H7 (cell line): Measurements from ENCODE around the gene NUDT14. TPM values are rescaled to one million over a fixed set of nuclear protein-coding genes. Genes with fewer than 3 reads are reported as not detected.

Experiments used
- DNase-seq: peaks from one replicate; pipeline ENCODE4 v3.0.0; 2012
- H3K27me3 ChIP-seq: 2 replicates; pipeline ENCODE4 v1.6.0; 2011; ENCODE audit warnings: mild to moderate bottlenecking, low read length; ENCODE audit not compliant: control insufficient read depth, insufficient read depth
- H3K36me3 ChIP-seq: replicated peaks from 2 replicates; pipeline ENCODE4 v1.5.1; 2011; ENCODE audit warnings: low read length; ENCODE audit not compliant: control insufficient read depth, insufficient read depth
- H3K4me3 ChIP-seq: 2 replicates; pipeline ENCODE4 v1.5.1; 2011; ENCODE audit warnings: low read depth, mild to moderate bottlenecking, control low read depth, low read length, moderate library complexity; ENCODE audit not compliant: insufficient read depth
- total RNA-seq: library from RNA; depleted of rRNA; stranded (reverse); fragments of >200 nt; shearing (Covaris generic); gene quantifications from 2 replicates; pipeline ENCODE4 v1.2.3, GENCODE V29; 2014

NUDT14 gene
- total RNA-seq, 1 experiment from 2014 or later = 33.6 TPM

- H3K4me3 ChIP-seq = no peak overlapping the region
- DNase-seq = peak; percentile 72
- no peaks in the 10 kb centered on the region for H3K27me3 ChIP-seq
- H3K36me3 ChIP-seq = no peaks in the 10 kb centered on the region
These were observed 33.2 kb downstream of the NUDT14 start for GRCh38 chr14:105147671-105148603.

- no peaks in the 10 kb centered on the region for H3K36me3 ChIP-seq
- H3K27me3 ChIP-seq = no peaks in the 10 kb centered on the region
- H3K4me3 ChIP-seq = no peak overlapping the region
- peak; percentile 65 for DNase-seq
These were observed 34.0 kb downstream of the NUDT14 start for GRCh38 chr14:105146976-105147635.

- Histone ChIP-seq H3K27me3 (no peaks in the 10 kb centered on the region), H3K36me3 (no peaks in the 10 kb centered on the region), H3K4me3 (no peak overlapping the region)
- peak; percentile 69 for DNase-seq
These were observed 34.7 kb downstream of the NUDT14 start for GRCh38 chr14:105146181-105146975.

GRCh38 chr14:105145381-105146180 is 35.5 kb downstream of the NUDT14 start:
- Histone ChIP-seq H3K27me3 (no peaks in the 10 kb centered on the region), H3K4me3 (no peak overlapping the region), H3K36me3 (no peaks in the 10 kb centered on the region)
- no peak for DNase-seq

- H3K4me3 ChIP-seq = no peak overlapping the region
- no peaks in the 10 kb centered on the region for H3K36me3 ChIP-seq
- DNase-seq = peak; percentile 88
- no peaks in the 10 kb centered on the region for H3K27me3 ChIP-seq
These were observed 36.3 kb downstream of the NUDT14 start for GRCh38 chr14:105144666-105145380.

GRCh38 chr14:105144026-105144665 is 37.0 kb downstream of the NUDT14 start:
- no peak overlapping the region for H3K4me3 ChIP-seq
- peak; percentile 51 for DNase-seq
- H3K36me3 ChIP-seq = no peaks in the 10 kb centered on the region
- H3K27me3 ChIP-seq = no peaks in the 10 kb centered on the region

GRCh38 chr14:105143451-105144025 is 37.6 kb downstream of the NUDT14 start:
- no peaks in the 10 kb centered on the region for H3K27me3 ChIP-seq
- H3K36me3 ChIP-seq = no peaks in the 10 kb centered on the region
- DNase-seq = peak; percentile 55
- no peak overlapping the region for H3K4me3 ChIP-seq

GRCh38 chr14:105142651-105143450 is 38.3 kb downstream of the NUDT14 start:
- peak; percentile 50 for DNase-seq
- H3K27me3 ChIP-seq = no peaks in the 10 kb centered on the region
- H3K36me3 ChIP-seq = no peaks in the 10 kb centered on the region
- H3K4me3 ChIP-seq = no peak overlapping the region

- Histone ChIP-seq H3K4me3 (no peak overlapping the region), H3K36me3 (no peaks in the 10 kb centered on the region), H3K27me3 (no peaks in the 10 kb centered on the region)
- peak; percentile 33 for DNase-seq
These were observed 39.4 kb downstream of the NUDT14 start for GRCh38 chr14:105141486-105142281.

GRCh38 chr14:105141026-105141425 is 40.1 kb downstream of the NUDT14 start:
- no peak for DNase-seq
- Histone ChIP-seq H3K27me3 (no peaks in the 10 kb centered on the region), H3K36me3 (no peaks in the 10 kb centered on the region), H3K4me3 (no peak overlapping the region)

GRCh38 chr14:105140581-105140980 is 40.5 kb downstream of the NUDT14 start:
- DNase-seq = no peak

GRCh38 chr14:105139831-105140239 is 41.3 kb downstream of the NUDT14 start:
- H3K4me3 ChIP-seq = no peak overlapping the region
- no peak for DNase-seq
- no peaks in the 10 kb centered on the region for H3K36me3 ChIP-seq
- no peaks in the 10 kb centered on the region for H3K27me3 ChIP-seq

More at GRCh38 chr14:105140581-105140980, 40.5 kb downstream of the NUDT14 start:
- Histone ChIP-seq H3K27me3 (no peaks in the 10 kb centered on the region), H3K4me3 (no peak overlapping the region), H3K36me3 (no peaks in the 10 kb centered on the region)
